Testis (tissue), 2 donors: ENCODE measurements around the gene OR1C1.

Experiments
- POLR2A ChIP-seq: fragments of 450-650 bp; IDR thresholded peaks from one replicate; pipeline ENCODE4 v1.6.1; 2017; ENCODE audit warnings: antibody characterized with exemption, mild to moderate bottlenecking, moderate library complexity
- TF ChIP-seq, protein P1 (sequence below), 3 experiments: fragments of 450-650 bp in 2 of 3; fragments of 200-600 bp in 1 of 3; sonication (generic) in 1 of 3; IDR thresholded peaks; one replicate each; pipeline ENCODE4 v1.5.1; 2016 to 2019; ENCODE audit warnings: antibody characterized with exemption in 3 of 3, mild to moderate bottlenecking in 2 of 3, moderate library complexity in 1 of 3

DNA sequence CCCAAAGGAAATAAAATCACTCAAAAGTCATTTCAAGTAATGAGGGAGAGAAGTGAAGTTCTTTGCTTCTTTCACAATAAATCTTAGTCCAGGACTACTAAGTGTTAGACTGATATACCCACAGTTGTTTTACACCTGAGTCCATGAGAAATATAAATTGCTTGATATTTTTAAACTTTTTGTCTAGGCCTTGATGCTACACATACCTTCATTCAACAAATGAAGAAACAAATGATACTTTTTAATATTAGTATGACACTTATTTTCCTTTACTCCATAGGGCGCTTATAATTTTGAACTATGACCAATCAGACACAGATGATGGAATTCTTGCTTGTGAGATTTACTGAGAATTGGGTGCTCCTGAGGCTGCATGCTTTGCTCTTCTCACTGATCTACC is 22.0 kb downstream of the OR1C1 start, which contains the start of gene OR14K1:
- TF ChIP-seq, protein P1, sequence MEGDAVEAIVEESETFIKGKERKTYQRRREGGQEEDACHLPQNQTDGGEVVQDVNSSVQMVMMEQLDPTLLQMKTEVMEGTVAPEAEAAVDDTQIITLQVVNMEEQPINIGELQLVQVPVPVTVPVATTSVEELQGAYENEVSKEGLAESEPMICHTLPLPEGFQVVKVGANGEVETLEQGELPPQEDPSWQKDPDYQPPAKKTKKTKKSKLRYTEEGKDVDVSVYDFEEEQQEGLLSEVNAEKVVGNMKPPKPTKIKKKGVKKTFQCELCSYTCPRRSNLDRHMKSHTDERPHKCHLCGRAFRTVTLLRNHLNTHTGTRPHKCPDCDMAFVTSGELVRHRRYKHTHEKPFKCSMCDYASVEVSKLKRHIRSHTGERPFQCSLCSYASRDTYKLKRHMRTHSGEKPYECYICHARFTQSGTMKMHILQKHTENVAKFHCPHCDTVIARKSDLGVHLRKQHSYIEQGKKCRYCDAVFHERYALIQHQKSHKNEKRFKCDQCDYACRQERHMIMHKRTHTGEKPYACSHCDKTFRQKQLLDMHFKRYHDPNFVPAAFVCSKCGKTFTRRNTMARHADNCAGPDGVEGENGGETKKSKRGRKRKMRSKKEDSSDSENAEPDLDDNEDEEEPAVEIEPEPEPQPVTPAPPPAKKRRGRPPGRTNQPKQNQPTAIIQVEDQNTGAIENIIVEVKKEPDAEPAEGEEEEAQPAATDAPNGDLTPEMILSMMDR (IDR thresholded peaks at IDR 0.05), result no peak
- TF ChIP-seq POLR2A, result no peak
